B cell (primary cell): Measurements from ENCODE around the gene CA5A. TPM values are rescaled to one million over a fixed set of nuclear protein-coding genes. Genes with fewer than 3 reads are reported as not detected.

Experiments used
- ATAC-seq: fragments of 200-7000 bp; cut with Tn5 transposase; one replicate; pipeline ENCODE4 v1.10.0; 2021; ENCODE audit warnings: low read depth, mild to moderate bottlenecking, moderate number of reproducible peaks, moderate library complexity
- CTCF ChIA-PET: fragments of 350-600 bp; sonication (Branson Sonifier 250); formaldehyde crosslinking; loops from one replicate; lab custom pipeline; 2021; ENCODE audit warnings: antibody characterized with exemption, inconsistent platforms; lab: Charles Lee
- POLR2A ChIA-PET: fragments of 350-600 bp; sonication (Branson Sonifier 250); formaldehyde crosslinking; loops from one replicate; lab custom pipeline; 2021; ENCODE audit warnings: antibody characterized with exemption; lab: Charles Lee
- DNase-seq: peaks from one replicate; pipeline ENCODE4 v3.0.0; 2013
- H2AFZ ChIP-seq: 2 replicates; pipeline ENCODE4 v1.6.1; 2012; ENCODE audit warnings: mild to moderate bottlenecking, low read depth, low read length; ENCODE audit not compliant: insufficient read depth, poor library complexity, severe bottlenecking
- H3K27ac ChIP-seq, 2 donors: 1 replicate in 1 of 2; 2 replicates in 1 of 2; pipeline ENCODE4 v1.5.1; 2012 to 2013; ENCODE audit warnings: low read length in 2 of 2, mild to moderate bottlenecking in 2 of 2, moderate library complexity in 1 of 2
- H3K27me3 ChIP-seq, 4 experiments: fragments of 200-600 bp in 1 of 4; sonication (generic) in 1 of 4; replicated peaks in 1 of 4; 1 replicate in 2 of 4; 2 replicates in 2 of 4; pipeline versions ENCODE4 v1.6.1 to v1.7.0; 2013 to 2016; ENCODE audit warnings: low read length in 3 of 4, mild to moderate bottlenecking in 2 of 4, mixed read lengths in 1 of 4, moderate library complexity in 1 of 4; ENCODE audit not compliant: insufficient read depth in 4 of 4, control insufficient read depth in 3 of 4; ENCODE audit errors: control extremely low read depth in 1 of 4
- H3K36me3 ChIP-seq, 2 experiments: replicated peaks in 1 of 2; 1 replicate in 1 of 2; 2 replicates in 1 of 2; pipeline versions ENCODE4 v1.6.1 to v1.7.1; 2013; ENCODE audit warnings: low read length in 1 of 2; ENCODE audit not compliant: insufficient read depth in 2 of 2, control insufficient read depth in 1 of 2; ENCODE audit errors: control extremely low read depth in 1 of 2, extremely low read depth in 1 of 2
- H3K4me1 ChIP-seq, 2 donors: fragments of 200-600 bp in 1 of 2; sonication (generic) in 1 of 2; 1 replicate in 1 of 2; 2 replicates in 1 of 2; pipeline versions ENCODE4 v1.5.1 to v1.6.1; 2013 to 2017; ENCODE audit warnings: low read length in 2 of 2; ENCODE audit not compliant: control insufficient read depth in 2 of 2, insufficient read depth in 2 of 2
- H3K4me2 ChIP-seq: replicated peaks from 2 replicates; pipeline ENCODE3; 2012; ENCODE audit warnings: mild to moderate bottlenecking, low read depth, low read length; ENCODE audit not compliant: poor library complexity, severe bottlenecking
- H3K4me3 ChIP-seq, 5 experiments: fragments of 200-600 bp in 1 of 5; sonication (generic) in 1 of 5; 1 replicate in 3 of 5; 2 replicates in 2 of 5; pipeline versions ENCODE4 v1.5.1 to v1.7.0; 2011 to 2016; ENCODE audit warnings: low read length in 4 of 5, mild to moderate bottlenecking in 4 of 5, low read depth in 2 of 5, control low read depth in 1 of 5, moderate library complexity in 1 of 5; ENCODE audit not compliant: insufficient read depth in 1 of 5; ENCODE audit errors: control extremely low read depth in 1 of 5, extremely low read depth in 1 of 5
- H3K79me2 ChIP-seq: fragments of 200-600 bp; sonication (generic); one replicate; pipeline ENCODE4 v1.6.0; 2016; ENCODE audit warnings: low read length; ENCODE audit not compliant: control insufficient read depth, insufficient read depth
- H3K9ac ChIP-seq: fragments of 200-600 bp; sonication (generic); 2 replicates; pipeline ENCODE4 v1.6.1; 2017; ENCODE audit warnings: mild to moderate bottlenecking, low read length, moderate library complexity
- H3K9me3 ChIP-seq, 3 donors: one replicate each; pipeline versions ENCODE4 v1.6.1 to v1.7.1; 2013; ENCODE audit warnings: low read length in 2 of 3; ENCODE audit not compliant: control insufficient read depth in 2 of 3, insufficient read depth in 1 of 3; ENCODE audit errors: control extremely low read depth in 1 of 3
- H4K20me1 ChIP-seq: 2 replicates; pipeline ENCODE4 v1.6.0; 2012; ENCODE audit warnings: mild to moderate bottlenecking, low read length; ENCODE audit not compliant: insufficient read depth, control insufficient read depth, poor library complexity, severe bottlenecking
- H3K27ac Mint-ChIP-seq: one replicate; pipeline ENCODE4 v1.8.0; 2021; ENCODE audit warnings: mixed read lengths
- H3K27me3 Mint-ChIP-seq: one replicate; pipeline ENCODE4 v1.8.0; 2021; ENCODE audit warnings: mixed read lengths
- H3K4me1 Mint-ChIP-seq: one replicate; pipeline ENCODE4 v1.8.0; 2021; ENCODE audit warnings: mixed read lengths
- H3K4me3 Mint-ChIP-seq: one replicate; pipeline ENCODE4 v1.8.0; 2021; ENCODE audit warnings: mixed read lengths
- H3K9me3 Mint-ChIP-seq: one replicate; pipeline ENCODE4 v1.8.0; 2022; ENCODE audit warnings: mixed read lengths; ENCODE audit not compliant: insufficient read depth
- CTCF ChIP-seq: fragments of 200-600 bp; IDR thresholded peaks from one replicate; pipeline ENCODE4 v1.8.0; 2022; ENCODE audit warnings: antibody characterized with exemption, mild to moderate bottlenecking
- EZH2 ChIP-seq: IDR thresholded peaks from 2 replicates; pipeline ENCODE4 v1.6.1; 2012; ENCODE audit warnings: borderline replicate concordance, low read depth, mild to moderate bottlenecking, moderate library complexity, low read length; ENCODE audit not compliant: insufficient read depth, poor library complexity, severe bottlenecking
- WGBS: methylation state at CpG from one replicate; pipeline ENCODE4 v1.1.5; 2013; ENCODE audit warnings: missing lambda C conversion rate; ENCODE audit not compliant: insufficient coverage; 5-methylcytosine and 5-hydroxymethylcytosine counted together
- intact Hi-C: fragments of 100-400 bp; cut with micrococcal nuclease; formaldehyde crosslinking; loops from one replicate; pipeline ENCODE4 v1.10.0; 2022
- polyA plus RNA-seq: library from polyadenylated mRNA; depleted of rRNA; stranded (reverse); fragments of >200 nt; gene quantifications from 2 replicates; pipeline ENCODE4 v1.2.3, GENCODE V29; 2012
- total RNA-seq, 2 donors: library from RNA; stranded (reverse); fragments of 120-200 nt in 1 of 2; gene quantifications; 1 replicate in 1 of 2; 2 replicates in 1 of 2; pipeline versions ENCODE4 v1.2.3 to v1.2.4, GENCODE V29; 2013 to 2022

CA5A gene
- total and polyA plus RNA-seq, 2 donors (not counting 1 experiment from before 2014, with no cell fraction given), result 0.27 TPM; not detected in 1

DNA sequence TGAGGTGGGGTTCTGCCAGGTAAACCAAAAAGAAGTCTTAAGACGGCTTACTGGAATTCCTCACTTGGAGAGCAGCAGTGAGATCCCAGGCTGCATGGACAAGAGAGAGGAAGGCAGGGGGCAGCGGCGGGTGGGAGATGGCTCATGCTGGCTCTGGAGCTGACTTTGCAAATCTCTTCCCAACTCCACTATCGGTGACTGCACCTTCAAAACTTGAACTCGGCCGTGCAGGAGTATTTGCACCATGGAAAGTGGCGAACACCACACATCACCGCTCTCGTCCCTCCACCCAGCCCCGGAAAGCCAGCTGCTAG is 16.7 kb downstream of the CA5A start:
- Mint-ChIP-seq H3K4me3 (no peak overlapping the region), H3K9me3 (no peaks in the 10 kb centered on the region), H3K27me3 (peaks cover 18% of the 10 kb centered on the region), H3K4me1 (peaks cover 10% of the 10 kb centered on the region), H3K27ac (no peak overlapping the region)
- intact Hi-C loops, result no loop called here
- no peaks in the 10 kb centered on the region for H4K20me1 ChIP-seq
- peaks cover 8 to 9% of the 10 kb centered on the region in 2 donors for H3K4me1 ChIP-seq
- peaks cover 0 to 4% (median 1%) of the 10 kb centered on the region in 4 experiments for H3K27me3 ChIP-seq
- DNase-seq, result no peak
- no peak overlapping the region for H3K9ac ChIP-seq
- no peak overlapping the region for H2AFZ ChIP-seq
- WGBS, result 97% methylated on average over 10 of the region's 10 CpGs
- H3K36me3 ChIP-seq, result no peaks in the 10 kb centered on the region
- ChIA-PET POLR2A (no interaction called here), CTCF (no interaction called here)
- TF ChIP-seq EZH2 (no peak), CTCF (no peak)
- H3K79me2 ChIP-seq, result no peaks in the 10 kb centered on the region
- H3K4me2 ChIP-seq, result no peak overlapping the region
- H3K27ac ChIP-seq, result no peak overlapping the region
- H3K4me3 ChIP-seq, result no peak overlapping the region
- H3K9me3 ChIP-seq, result no peaks in the 10 kb centered on the region
- no peak for ATAC-seq

- Mint-ChIP-seq H3K27ac (no peak overlapping the region), H3K4me3 (no peak overlapping the region), H3K27me3 (peaks cover 18% of the 10 kb centered on the region), H3K4me1 (peaks cover 5% of the 10 kb centered on the region), H3K9me3 (no peaks in the 10 kb centered on the region)
- Histone ChIP-seq H3K9ac (no peak overlapping the region), H3K27me3 (peaks cover 0 to 4% (median 1%) of the 10 kb centered on the region in 4 experiments), H3K79me2 (no peaks in the 10 kb centered on the region), H3K4me2 (no peak overlapping the region), H3K4me3 (no peak overlapping the region), H4K20me1 (no peaks in the 10 kb centered on the region), H3K27ac (no peak overlapping the region), H2AFZ (no peak overlapping the region), H3K4me1 (peaks cover 2 to 3% of the 10 kb centered on the region in 2 donors), H3K36me3 (no peaks in the 10 kb centered on the region), H3K9me3 (no peaks in the 10 kb centered on the region)
- TF ChIP-seq CTCF, result no peak
- no peak for TF ChIP-seq EZH2
- intact Hi-C loops, result no loop called here
- CTCF ChIA-PET, result no interaction called here
- POLR2A ChIA-PET, result no interaction called here
- WGBS, result 72% methylated on average over 35 of the region's 37 CpGs
- ATAC-seq (no peak), DNase-seq (no peak)
These were observed 17.3 kb downstream of the CA5A start for GRCh38 chr16:87918866-87919680.
